ENCODE results near the gene TMEM129. TPM values are rescaled to one million over a fixed set of nuclear protein-coding genes. Genes with fewer than 3 reads are reported as not detected.

Gene TMEM129
- total RNA-seq, 4 donors from 2014 or later, result 28.9 to 106 (median 67.1) TPM

- no peaks in the 10 kb centered on the region for H3K9me3 ChIP-seq
- peak overlapping the region; percentile 33 to 65 (median 54) for H3K4me3 ChIP-seq
- no peak overlapping the region for H3K27ac ChIP-seq
- no peaks in the 10 kb centered on the region for H3K36me3 ChIP-seq
- peak in 2 of 3 donors; percentile 55 to 71 for DNase-seq
- H3K27me3 ChIP-seq, result peaks cover 0 to 18% of the 10 kb centered on the region in 2 donors
- peak in 4 of 6 experiments; percentile 12 to 31 (median 14) for TF ChIP-seq CTCF (IDR thresholded peaks at IDR 0.05)
- no peak for TF ChIP-seq POLR2A (IDR thresholded peaks at IDR 0.05)
- H3K4me1 ChIP-seq, result peaks cover 0 to 23% (median 10%) of the 10 kb centered on the region in 4 donors
Observed at GRCh38 chr4:1767770-1768366, 46.7 kb upstream of the TMEM129 start.

- peaks cover 0 to 18% of the 10 kb centered on the region in 2 donors for H3K27me3 ChIP-seq
- H3K4me1 ChIP-seq, result peaks cover 0 to 24% (median 10%) of the 10 kb centered on the region in 4 donors
- DNase-seq, result peak in 1 of 3 donors; percentile 25
- H3K9me3 ChIP-seq, result no peaks in the 10 kb centered on the region
- no peak overlapping the region for H3K27ac ChIP-seq
- TF ChIP-seq CTCF (IDR thresholded peaks at IDR 0.05) (no peak), POLR2A (IDR thresholded peaks at IDR 0.05) (no peak)
- H3K36me3 ChIP-seq, result no peaks in the 10 kb centered on the region
- H3K4me3 ChIP-seq, result peak overlapping the region; percentile 33 to 65 (median 54)
Observed at GRCh38 chr4:1767061-1767769, 46.1 kb upstream of the TMEM129 start.

- Histone ChIP-seq H3K27me3 (peaks cover 0 to 18% of the 10 kb centered on the region in 2 donors), H3K27ac (no peak overlapping the region), H3K9me3 (no peaks in the 10 kb centered on the region), H3K4me1 (peaks cover 0 to 24% (median 10%) of the 10 kb centered on the region in 4 donors), H3K36me3 (no peaks in the 10 kb centered on the region), H3K4me3 (peak overlapping the region; percentile 33 to 65 (median 54))
- no peak for TF ChIP-seq CTCF (IDR thresholded peaks at IDR 0.05)
- no peak for TF ChIP-seq POLR2A (IDR thresholded peaks at IDR 0.05)
- DNase-seq, result no peak
Observed at GRCh38 chr4:1766106-1767060, 45.3 kb upstream of the TMEM129 start.

- Histone ChIP-seq H3K9me3 (no peaks in the 10 kb centered on the region), H3K4me3 (no peak overlapping the region), H3K27ac (no peak overlapping the region), H3K4me1 (peaks cover 0 to 24% (median 10%) of the 10 kb centered on the region in 4 donors), H3K27me3 (peaks cover 0 to 18% of the 10 kb centered on the region in 2 donors), H3K36me3 (no peaks in the 10 kb centered on the region)
- no peak for TF ChIP-seq POLR2A (IDR thresholded peaks at IDR 0.05)
- no peak for TF ChIP-seq CTCF (IDR thresholded peaks at IDR 0.05)
- DNase-seq, result no peak
Observed at GRCh38 chr4:1765409-1766072, 44.4 kb upstream of the TMEM129 start.

GRCh38 chr4:1764670-1765069 lies 43.5 kb upstream of the TMEM129 start:
- no peak for DNase-seq
- TF ChIP-seq CTCF (IDR thresholded peaks at IDR 0.05), result no peak
- no peak for TF ChIP-seq POLR2A (IDR thresholded peaks at IDR 0.05)
- no peak overlapping the region for H3K4me3 ChIP-seq
- no peaks in the 10 kb centered on the region for H3K9me3 ChIP-seq
- H3K27ac ChIP-seq, result no peak overlapping the region
- H3K36me3 ChIP-seq, result no peaks in the 10 kb centered on the region
- peaks cover 0 to 24% (median 10%) of the 10 kb centered on the region in 4 donors for H3K4me1 ChIP-seq
- H3K27me3 ChIP-seq, result peaks cover 0 to 18% of the 10 kb centered on the region in 2 donors
